ENCODE measurements around the gene IER3IP1. TPM values are rescaled to one million over a fixed set of nuclear protein-coding genes. Genes with fewer than 3 reads are reported as not detected.

The IER3IP1 gene
- total and polyA plus RNA-seq, 4 donors = 16.7 to 21.9 (median 18.4) TPM

GRCh38 chr18:47109720-47110119 lies 66.4 kb downstream of the IER3IP1 start:
- H3K9me3 ChIP-seq (ENCODE audit: control insufficient read depth, insufficient read depth, low read length) = no peaks in the 10 kb centered on the region
- peaks cover 17% of the 10 kb centered on the region for H3K36me3 ChIP-seq (ENCODE audit: control insufficient read depth, insufficient read depth, low read length)
- H3K4me1 ChIP-seq (ENCODE audit: control insufficient read depth, insufficient read depth, low read length) = peaks cover 6% of the 10 kb centered on the region
- no peak for DNase-seq (ENCODE audit: low read depth in 4 of 6, low spot score in 6 of 6)
- no peaks in the 10 kb centered on the region for H3K27me3 ChIP-seq (ENCODE audit: control insufficient read depth, insufficient read depth, low read length)
- no peak overlapping the region for H3K4me3 ChIP-seq (ENCODE audit: low read depth, low read length)
- WGBS (ENCODE audit: insufficient coverage) = no CpG with 5 or more reads among the region's 1 CpG
- no peak overlapping the region for H3K27ac ChIP-seq (ENCODE audit: low read depth, low read length)

DNA sequence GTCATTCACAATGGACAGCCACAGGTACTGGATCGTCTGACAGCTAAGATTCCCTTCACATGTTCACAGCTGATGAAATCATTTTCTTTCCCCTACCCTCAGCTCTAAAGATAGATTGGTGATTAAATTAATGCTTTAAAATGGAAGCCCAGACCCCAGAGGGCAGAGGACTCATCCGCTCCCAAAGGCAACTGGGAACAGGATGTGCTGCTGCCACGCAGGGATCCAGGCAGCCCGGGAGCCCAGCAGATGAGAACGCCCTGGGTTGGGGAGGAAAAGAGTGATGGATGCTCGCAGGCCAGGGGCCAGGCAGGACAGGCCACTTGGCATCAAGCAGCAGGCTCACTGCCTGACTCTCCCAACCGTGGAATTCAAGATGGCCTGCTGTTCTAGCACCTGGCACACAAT lies 67.2 kb downstream of the IER3IP1 start:
- Histone ChIP-seq H3K27me3 (ENCODE audit: control insufficient read depth, insufficient read depth, low read length) (no peaks in the 10 kb centered on the region), H3K4me1 (ENCODE audit: control insufficient read depth, insufficient read depth, low read length) (peaks cover 6% of the 10 kb centered on the region), H3K36me3 (ENCODE audit: control insufficient read depth, insufficient read depth, low read length) (peaks cover 17% of the 10 kb centered on the region), H3K9me3 (ENCODE audit: control insufficient read depth, insufficient read depth, low read length) (no peaks in the 10 kb centered on the region), H3K27ac (ENCODE audit: low read depth, low read length) (no peak overlapping the region), H3K4me3 (ENCODE audit: low read depth, low read length) (no peak overlapping the region)
- WGBS (ENCODE audit: insufficient coverage) = 66% methylated on average over 5 of the region's 7 CpGs
- DNase-seq (ENCODE audit: low read depth in 4 of 6, low spot score in 6 of 6) = no peak

GRCh38 chr18:47108373-47108772 lies 67.8 kb downstream of the IER3IP1 start:
- no peaks in the 10 kb centered on the region for H3K9me3 ChIP-seq (ENCODE audit: control insufficient read depth, insufficient read depth, low read length)
- peaks cover 6% of the 10 kb centered on the region for H3K4me1 ChIP-seq (ENCODE audit: control insufficient read depth, insufficient read depth, low read length)
- H3K36me3 ChIP-seq (ENCODE audit: control insufficient read depth, insufficient read depth, low read length) = peaks cover 14% of the 10 kb centered on the region
- no peak overlapping the region for H3K4me3 ChIP-seq (ENCODE audit: low read depth, low read length)
- WGBS (ENCODE audit: insufficient coverage) = 6% methylated on average over 2 of the region's 3 CpGs
- DNase-seq (ENCODE audit: low read depth in 4 of 6, low spot score in 6 of 6) = peak in 1 of 6 donors; percentile 52
- no peak overlapping the region for H3K27ac ChIP-seq (ENCODE audit: low read depth, low read length)
- H3K27me3 ChIP-seq (ENCODE audit: control insufficient read depth, insufficient read depth, low read length) = no peaks in the 10 kb centered on the region

Small RNA genes lying within 50 kb of the gene (small RNA-seq; reads per million reads assigned to genes)
- gene AC012254.4 (ENCODE audit: low replicate concordance) = not detected

Other genes starting within 250 kb of the IER3IP1 start
- gene ELOA2, start 140.7 kb downstream of the IER3IP1 start, total RNA-seq = not detected
- gene ELOA2, start 140.7 kb downstream of the IER3IP1 start, polyA plus RNA-seq (ENCODE audit: insufficient read length in 2 of 2) = under 1 TPM in 1 of 2 donors, not detected in 1; 0.06 TPM
- gene HDHD2, start 25.9 kb downstream of the IER3IP1 start, total RNA-seq = 10 to 100 TPM; 46.8 to 51.0 TPM
- gene HDHD2, start 25.9 kb downstream of the IER3IP1 start, polyA plus RNA-seq (ENCODE audit: insufficient read length in 2 of 2) = 10 to 100 TPM; 81.8 to 96.7 TPM
- gene SKOR2, start 75.3 kb upstream of the IER3IP1 start, total RNA-seq = 1 to 10 TPM in 1 of 2 donors, under 1 TPM in 1; 0.55 to 1.3 TPM
- 1 to 10 TPM; 5.2 to 5.9 TPM for gene SKOR2, start 75.3 kb upstream of the IER3IP1 start, polyA plus RNA-seq (ENCODE audit: insufficient read length in 2 of 2)

All from spinal cord (tissue), 10 donors.